Stimulated activated CD8-positive, alpha-beta memory T cell treated with anti-CD3 and anti-CD28 coated beads, Interleukin-12 subunit alpha, Interleukin-12 subunit beta, amount 100 ng/mL, for 24 hours (primary cell): ENCODE data around the gene RAB15.

Experiments used
- DNase-seq: peaks from one replicate; pipeline ENCODE4 v3.0.0-alpha.2; 2020; ENCODE audit errors: extremely low read depth

Gene RAB15

DNA sequence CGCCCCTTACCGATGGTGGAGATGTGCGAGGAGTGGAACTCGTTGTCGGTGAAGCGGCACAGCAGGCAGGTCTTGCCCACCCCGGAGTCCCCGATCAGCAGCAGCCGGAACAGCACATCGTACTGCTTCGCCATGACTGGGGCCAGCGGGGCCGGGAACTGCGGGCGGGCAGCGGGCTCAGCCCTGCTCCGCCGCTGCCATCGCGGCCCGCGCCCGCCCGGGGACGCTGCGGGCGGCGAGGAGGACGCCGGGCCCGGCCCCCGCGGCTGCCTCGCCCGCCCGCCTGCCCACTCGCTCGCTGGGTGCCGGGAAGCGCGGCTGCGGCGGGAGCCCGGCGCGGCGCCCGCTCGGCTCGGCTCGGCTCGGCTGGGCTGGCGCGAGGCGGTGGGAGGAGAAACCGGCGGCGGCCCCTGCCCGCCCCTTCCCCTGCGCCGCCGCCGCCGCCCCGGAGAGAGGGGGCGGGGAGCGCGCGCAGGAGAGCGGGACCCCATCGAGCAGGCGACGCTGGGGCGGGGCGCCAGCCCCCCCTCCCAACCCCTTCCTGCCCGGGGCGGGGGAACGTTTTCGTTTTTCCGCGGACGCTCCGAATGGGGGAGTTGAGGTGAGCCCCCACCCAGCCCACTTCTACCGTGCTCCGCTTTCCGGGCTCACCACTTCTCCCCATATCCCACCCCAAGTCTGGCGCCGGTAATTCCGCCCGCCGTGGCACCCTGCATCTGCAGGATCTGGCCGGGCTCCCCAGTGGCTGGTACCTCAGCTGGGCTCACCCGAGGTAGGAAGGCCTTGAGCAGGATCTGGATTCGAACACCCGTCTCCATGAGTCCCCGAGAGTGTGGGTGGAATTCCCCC is at the start of gene RAB15:
Gene RAB15 (minus strand): TSS at position 394 of the 849 bp plus-strand sequence. CDS start 260 bp downstream, at position 134.
- no peak for DNase-seq

DNA sequence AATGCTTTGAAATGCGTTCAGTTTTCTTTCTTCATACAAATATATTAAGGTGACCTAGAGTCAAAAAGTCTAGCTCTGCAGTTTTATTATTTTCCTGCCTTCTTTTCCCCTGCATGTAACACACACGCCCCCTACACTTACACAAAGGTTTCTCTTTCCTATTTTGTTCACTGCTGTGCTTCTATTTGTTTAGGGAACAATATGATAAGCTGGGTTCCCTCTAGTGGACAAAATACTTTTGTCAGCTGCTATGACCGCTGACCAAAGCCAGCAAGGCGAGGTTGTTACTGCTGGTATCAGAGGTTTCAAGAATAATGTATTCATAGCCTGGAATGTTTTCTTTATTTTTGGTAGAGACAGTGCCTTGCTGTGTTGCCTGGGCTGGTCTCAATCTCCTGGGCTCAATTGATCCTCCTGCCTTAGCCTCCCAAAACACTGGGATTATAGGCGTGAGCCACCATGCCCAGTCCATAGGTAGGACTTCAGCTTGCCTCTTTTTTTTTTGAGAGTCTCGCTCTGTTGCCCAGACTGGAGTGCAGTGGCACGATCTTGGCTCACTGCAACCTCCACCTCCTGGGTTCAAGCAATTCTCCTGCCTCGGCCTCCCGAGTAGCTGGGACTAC is 47.9 kb upstream of the RAB15 start:
- DNase-seq, result no peak

DNA sequence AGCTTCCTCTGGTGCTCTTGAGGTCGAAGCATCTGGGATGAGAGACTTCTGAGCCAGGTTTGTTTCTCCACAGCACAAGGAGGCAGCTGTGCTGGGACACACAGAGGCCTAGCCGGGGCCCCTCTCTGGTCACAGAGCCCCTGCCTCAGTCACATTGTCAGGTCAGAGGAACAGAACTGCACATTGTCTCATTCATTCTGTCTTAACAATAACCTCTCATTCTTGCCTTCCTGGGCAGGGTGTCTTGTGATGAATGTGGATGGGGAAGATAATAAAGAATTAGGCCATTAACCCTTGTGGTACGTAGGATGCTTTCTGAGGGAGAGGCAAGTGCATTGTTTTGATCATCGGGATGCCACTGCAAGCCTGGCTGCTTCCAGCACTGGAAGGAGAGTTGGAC is 44.3 kb upstream of the RAB15 start:
- no peak for DNase-seq

DNA sequence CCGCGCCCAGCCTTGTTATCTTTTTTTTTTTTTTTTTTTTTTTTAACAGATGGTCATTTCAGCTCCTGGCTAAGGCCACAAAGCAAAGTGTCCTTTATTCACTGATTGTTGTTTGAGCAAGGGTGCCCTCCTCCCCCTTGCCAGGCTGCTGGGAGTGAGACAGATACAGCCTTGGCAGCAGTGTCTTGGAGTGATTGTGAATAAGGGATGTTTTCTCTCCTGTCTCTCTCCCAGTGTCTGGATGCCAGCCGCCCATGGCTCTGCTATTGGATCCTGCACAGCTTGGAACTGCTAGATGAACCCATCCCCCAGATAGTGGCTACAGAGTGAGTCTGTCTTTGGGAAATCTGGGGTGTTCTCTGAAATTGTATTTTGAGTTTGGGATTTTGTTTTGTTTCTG is 43.3 kb upstream of the RAB15 start:
- no peak for DNase-seq

DNA sequence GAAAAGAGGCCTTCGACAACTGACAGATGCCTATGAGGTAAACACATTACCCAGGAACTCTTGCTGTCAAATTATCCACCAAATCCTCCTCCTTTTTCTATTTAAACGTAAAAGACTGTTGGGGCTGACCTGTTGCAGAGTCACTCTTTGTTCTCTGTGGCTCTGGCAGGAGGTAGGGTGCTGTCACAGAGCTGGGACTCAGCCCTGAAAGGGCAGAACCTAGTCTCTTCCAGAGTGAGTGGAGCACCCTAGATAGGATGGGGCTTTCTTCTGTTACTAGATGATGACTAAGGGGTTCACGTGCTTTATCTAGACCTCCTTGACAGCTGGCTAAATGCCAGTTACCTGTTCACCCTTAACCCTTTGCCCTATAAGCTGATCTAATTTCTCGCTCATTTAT is 40.2 kb upstream of the RAB15 start:
- no peak for DNase-seq

DNA sequence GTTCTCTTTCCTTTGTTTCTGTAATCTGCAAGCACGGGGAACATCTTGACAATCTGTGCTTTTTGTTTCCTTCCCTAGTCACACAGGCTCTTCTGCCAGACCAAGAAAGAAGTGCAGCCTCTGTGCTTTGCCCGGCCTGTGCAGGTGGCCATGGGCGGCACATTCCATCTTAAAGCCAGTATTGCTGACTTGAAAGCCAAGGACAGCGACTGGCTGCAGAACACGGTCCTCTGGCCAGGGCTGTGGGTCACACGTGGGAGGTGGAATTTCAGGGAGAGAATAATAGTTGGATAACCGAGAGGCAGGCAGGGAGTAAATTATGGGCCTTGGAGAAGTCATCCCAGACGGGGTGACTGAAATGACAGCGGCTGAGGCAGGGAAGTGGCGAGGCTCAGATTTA is 39.4 kb upstream of the RAB15 start:
- no peak for DNase-seq

DNA sequence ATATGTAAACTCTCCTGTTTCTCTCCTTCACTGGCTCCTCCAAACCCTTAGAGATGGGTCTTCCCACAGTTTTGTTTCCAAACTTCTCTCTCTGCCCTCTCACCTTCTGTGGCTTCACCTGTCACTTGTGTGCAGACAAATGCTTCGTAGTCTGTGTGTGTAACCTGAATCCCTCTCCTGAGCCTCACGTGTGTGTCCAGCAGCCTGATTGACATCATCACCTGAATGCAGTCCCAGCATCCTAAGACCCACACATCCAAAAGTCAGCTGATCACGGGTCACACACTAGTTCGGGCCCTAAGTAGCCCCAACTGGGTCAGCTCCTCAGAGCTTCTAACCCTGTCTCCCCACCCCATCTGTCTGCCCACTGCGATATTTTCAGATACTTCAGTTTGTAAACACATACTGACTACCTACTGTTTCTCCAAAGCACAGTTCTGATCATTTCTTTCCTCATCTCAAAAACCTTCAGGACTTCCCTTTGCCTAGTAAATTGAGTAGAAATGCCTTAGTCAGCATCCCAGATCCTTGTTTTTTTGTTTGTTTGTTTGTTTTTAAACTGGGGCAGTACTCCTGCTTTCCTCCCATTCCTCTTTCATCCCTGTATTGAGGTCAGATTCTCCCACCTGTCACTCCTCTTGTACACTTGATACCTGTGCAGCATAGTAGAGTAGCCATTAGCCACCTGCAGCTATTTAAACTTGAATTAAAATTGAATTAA is 38.2 kb upstream of the RAB15 start:
- DNase-seq, result no peak

DNA sequence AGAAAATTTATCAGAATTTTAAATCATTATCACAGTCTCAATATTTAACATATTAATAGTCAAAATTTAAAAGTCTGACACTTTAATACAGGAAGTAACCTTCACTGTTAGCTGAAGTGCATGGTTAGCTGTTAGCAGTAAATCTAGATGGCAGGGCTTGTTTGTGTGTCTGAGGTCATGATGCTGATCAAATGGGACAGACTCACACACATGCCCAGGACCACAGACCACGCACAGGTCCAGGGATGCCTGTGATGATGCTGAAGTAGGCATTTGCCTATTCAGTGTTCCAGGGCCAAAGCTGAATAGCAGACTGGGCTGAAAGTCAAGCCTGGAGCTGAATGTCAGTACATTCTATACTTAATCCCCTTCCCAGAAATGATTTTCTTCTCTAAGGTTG is 35.1 kb upstream of the RAB15 start:
- no peak for DNase-seq

DNA sequence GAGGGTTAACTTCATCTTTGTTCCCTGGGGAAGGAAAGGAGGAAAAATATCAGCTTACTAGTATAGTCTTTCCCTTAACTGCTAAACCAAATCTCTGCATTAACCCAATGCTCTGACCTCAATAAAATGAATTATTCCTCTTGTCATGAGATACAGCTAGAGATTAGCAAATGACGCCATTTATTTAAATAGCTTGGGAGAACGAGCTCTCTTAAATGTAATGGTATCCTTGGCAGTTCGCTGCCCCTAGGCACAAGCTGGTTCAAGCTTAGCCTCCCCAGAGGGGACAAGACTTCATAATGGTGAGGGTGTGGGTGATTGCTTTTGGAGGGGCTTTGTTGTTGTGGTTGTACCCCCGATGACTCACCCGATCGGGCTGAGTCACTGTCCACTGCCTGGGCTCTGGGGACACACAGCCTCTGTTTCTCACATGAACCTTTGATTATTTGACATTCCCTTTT is 34.2 kb upstream of the RAB15 start:
- no peak for DNase-seq

DNA sequence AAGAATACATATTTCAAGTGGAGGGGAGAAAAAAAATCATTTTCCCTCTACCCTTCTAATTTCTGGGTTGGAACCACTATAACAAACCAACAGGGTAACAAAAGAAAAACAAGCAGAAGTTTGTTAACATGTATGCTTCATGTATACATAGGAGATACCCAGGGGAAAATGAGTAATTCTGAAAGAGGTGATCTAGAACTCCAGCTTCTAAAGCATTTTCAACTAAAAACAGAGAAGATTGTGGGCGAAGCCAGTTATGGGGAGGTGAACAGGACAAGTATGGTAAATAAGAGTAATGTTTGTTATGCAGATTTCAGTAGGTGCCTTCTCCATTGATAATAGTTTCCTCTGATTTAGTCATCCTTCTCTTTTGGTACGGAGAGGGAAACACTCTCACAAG is 31.3 kb upstream of the RAB15 start:
- DNase-seq, result no peak

DNA sequence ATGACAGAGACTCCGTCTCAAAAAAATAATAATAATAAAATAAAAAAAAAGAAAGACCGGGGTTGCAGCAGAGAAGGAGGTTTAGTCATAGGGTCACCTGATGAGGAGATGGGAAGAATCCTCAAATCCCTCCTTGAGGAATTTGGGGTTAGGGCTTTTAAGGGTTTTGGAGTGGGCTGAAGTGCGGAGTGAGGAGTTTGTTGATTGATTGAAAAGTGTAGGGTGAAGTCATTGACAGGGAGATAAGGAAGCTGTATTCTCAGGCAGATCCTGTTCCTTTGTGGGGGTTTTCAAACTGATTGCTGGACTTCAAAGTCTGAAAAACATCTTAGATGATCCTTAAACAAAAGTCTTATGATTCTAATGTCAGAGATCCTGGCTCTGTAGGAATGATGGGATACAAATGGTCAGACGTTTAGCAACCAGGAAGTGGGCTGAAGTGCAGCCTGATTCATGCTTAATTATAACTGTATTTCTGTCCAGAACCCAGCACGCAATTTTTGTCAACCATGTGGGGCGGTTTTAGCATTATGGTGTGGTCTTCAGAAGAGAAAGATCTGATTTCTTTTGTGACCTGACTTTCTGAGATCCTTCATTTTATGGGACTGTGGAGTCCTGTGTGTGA is 30.6 kb upstream of the RAB15 start:
- DNase-seq, result no peak

DNA sequence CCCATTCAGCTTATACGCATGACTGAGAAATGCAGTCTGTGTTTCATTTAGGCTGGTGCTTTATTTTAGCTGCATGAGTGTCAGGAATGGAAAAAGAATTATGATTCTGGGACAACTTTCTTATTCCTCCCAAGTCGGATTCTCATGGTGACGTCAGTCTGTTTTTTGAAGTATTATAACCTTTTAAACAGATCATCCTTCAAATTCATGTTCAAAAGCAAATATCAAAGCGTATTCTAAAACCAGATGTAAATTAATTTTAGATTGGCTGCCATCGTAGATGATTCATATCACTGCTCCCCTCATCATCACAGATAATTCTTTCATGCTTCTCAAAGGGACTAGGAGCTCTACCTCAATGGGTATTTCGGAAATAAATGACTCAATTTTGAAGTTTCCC is 29.6 kb upstream of the RAB15 start:
- DNase-seq, result no peak

DNA sequence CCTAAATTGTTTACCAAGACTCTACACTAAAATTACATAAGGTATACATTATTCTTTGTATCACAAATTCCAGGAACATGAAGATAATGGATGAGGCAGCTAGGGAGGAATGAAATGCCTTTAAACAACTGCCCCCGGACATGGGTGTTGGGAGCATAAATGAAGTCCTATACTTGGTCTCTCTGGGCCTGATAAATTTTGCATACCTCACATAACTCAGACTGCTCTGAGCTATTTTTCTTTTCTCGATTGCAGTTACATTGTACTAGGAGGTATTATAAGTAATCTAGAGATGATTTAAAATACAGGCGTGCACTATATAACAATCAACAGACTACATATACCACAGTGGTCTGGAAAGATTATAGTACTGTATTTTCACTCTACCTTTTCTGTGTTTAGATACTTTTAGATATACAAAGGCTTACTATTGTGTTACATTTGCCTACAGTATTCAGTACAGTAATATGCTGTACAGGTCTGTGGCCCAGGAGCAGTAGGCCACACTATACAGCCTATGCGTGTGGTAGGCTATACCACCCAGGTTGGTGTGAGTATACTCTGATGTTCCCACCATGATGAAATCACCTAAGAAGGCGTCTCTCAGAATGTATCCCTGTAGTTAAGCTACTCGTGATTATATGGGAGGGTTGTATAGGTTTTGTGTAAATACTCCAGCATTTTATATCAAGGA is 28.9 kb upstream of the RAB15 start:
- no peak for DNase-seq

DNA sequence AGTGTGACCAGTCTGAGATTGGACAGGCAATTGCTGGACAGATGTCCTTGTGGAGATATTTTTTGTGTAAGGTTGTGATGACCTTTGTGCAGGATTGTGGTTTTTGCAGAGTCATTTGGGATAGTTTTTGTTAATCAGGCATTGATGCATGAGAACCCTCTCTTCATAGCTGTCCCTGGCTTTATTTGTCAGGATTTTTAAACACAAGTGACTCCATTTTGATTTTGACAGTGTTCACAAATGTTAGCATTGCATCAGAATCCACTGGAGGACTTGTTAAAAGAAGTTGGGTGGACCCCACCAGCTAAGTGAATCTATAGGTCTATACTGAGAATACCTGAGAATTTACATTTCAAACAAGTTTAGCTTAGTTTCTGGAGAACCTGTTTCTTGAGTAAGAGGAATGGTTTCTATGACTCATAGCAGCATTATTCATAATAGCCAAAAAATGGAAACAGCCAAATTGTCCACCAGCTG is 26.4 kb upstream of the RAB15 start:
- DNase-seq, result no peak

DNA sequence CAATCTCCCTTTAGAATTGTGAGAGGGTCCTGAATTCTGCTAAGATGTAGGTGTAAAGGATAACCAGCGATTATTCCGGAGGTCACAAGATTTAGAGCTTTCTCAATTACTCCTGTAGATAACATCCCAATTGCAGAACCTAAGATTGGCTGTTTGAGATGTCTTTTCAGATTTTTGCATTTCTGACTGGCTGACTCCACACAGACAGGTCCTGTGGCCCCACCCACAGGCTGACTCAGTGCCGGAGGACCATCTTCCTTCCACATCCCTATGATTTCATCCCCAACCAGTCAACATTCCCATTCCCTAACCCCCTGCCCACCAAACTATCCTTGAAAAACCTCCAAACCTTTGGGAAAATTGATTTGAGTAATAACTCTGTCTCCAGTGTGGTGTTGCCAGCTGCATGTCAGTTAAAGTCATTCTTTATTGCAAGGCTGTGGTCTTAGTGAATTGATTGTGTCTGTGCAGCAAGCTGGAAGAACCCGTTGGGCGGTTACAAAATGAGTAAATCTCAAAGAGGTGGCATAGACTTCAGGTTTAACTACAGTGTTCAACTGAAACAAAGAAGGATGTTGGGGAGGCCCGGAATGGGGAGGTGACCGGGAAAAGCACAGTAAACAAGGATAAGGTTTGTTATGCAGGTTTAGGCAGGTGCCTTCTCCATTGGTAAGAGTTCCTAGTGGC is 25.1 kb upstream of the RAB15 start:
- no peak for DNase-seq

DNA sequence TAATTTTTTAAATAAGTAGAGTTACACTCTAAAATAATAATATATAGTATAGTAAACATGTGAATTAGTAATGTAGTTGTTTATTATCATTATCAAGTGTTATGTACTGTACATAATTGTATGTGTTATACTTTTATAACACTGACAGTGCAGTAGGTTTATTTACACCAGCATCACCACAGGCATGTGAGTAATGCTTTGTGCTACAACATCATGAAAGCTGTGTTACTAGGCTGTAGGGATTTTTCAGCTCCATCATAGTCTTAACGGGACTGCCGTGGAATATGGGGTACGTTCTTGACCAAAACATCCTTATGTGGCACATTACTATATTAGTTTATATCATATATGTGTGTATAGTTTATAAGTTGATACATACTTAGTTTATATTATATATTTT is 23.2 kb upstream of the RAB15 start:
- DNase-seq, result no peak

DNA sequence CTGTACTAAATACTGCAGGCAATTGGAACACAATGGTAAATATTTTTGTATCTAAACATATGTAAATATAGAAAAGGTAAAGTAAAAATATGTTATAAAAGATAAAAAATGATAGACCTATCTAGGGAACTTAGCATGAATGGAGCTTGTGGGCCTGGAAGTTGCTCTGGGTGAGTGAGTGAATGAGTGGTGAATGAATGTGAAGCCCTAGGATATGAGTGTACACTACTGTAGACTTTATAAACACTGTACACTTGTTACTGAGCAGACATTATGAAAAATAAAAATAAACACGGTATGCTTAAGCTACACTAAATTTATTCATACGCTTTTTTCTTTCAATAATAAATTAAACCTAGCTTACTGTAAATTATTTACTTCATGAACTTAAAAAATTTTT is 22.4 kb upstream of the RAB15 start:
- no peak for DNase-seq

DNA sequence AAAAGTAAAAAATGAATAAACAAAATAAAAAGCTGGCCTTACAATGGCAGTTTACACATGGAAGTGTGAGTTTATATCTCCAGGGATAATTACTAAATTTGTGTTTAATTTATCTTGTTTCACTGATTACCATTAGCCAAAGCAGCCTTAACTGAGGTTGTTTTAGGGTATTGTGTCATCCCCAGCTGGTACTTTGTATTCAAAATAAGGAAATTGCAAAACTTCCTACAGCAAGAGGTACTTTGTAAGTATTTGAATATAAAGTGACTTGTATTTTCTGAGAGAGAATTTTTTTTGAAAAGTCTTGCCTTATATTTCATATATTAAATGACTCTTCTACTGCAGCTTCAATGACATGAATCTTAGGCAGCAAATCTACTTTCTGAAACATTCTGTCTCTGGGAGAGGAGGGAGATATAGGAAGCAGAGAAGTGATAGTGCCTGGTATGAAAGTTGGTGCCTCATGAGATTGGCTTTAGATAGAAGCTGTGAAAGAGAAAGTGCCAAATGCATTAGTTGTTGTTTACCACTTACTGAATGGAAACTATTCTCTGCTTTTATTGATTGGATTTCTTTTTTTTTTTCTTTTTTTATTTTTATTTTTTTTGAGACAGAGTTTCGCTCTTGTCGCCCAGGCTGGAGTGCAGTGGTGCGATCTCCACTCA is 21.3 kb upstream of the RAB15 start:
- no peak for DNase-seq

DNA sequence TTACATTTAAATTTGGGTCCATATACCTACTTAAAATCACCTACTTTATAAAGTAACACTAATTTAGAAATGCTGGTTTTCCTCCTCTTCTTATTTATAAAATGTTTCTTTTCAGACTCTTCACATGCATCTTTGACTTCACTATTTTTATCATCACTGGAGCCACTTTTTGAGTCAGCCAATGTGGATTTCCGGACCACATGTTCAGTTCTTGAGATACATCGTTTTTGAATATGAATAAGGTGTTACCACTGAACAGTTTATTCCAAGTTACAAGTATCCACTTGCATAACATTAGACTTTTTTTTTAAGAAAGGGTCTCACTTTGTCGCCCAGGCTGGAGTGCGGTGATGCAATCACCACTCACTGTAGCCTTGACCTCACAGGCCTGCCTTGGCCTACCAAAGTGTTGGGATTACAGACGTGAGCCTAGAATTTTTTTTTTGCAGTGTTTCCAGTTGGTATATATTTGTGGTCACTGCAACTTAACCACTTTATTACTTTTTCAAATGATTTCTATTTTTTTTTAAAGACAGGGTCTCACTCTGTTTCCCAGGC is 20.3 kb upstream of the RAB15 start:
- DNase-seq, result no peak

DNA sequence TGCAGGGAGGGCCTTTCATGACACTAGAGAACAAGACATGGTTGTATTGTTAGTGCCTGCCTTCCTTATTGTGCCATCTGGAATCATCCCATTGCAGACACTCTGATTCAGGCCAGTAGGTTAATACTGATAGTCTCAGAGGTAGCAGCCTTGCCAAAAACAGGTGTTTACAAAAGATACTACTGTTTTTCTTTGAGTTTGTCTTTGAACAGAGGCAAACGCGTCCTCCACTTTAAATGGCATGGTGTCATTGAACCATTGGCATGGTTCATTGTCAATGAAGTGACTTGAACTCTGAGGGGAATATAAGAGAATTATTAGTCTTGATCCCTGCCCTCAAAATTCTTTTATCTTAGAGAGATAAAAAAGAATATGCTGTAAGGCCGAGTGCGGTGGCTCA is 18.8 kb upstream of the RAB15 start:
- DNase-seq, result no peak
